Ishikawa (cell line): ENCODE measurements around the gene KREMEN1.

ENCODE experiments used
- CEBPB ChIP-seq: IDR thresholded peaks from 2 replicates; pipeline ENCODE4 v1.6.1; 2012
- CREB1 ChIP-seq: IDR thresholded peaks from 2 replicates; pipeline ENCODE4 v1.6.1; 2012; ENCODE audit warnings: low read depth
- EGR1 ChIP-seq: IDR thresholded peaks from 2 replicates; pipeline ENCODE4 v1.6.1; 2012
- EP300 ChIP-seq: IDR thresholded peaks from 2 replicates; pipeline ENCODE4 v1.6.1; 2012; ENCODE audit warnings: borderline replicate concordance
- FOXM1 ChIP-seq: IDR thresholded peaks from 2 replicates; pipeline ENCODE4 v1.6.1; 2012; ENCODE audit warnings: low read depth, borderline replicate concordance
- MAX ChIP-seq: IDR thresholded peaks from 2 replicates; pipeline ENCODE4 v1.6.1; 2012
- NFIC ChIP-seq: IDR thresholded peaks from 2 replicates; pipeline ENCODE4 v1.6.1; 2012
- RAD21 ChIP-seq: IDR thresholded peaks from 2 replicates; pipeline ENCODE4 v1.6.1; 2012; ENCODE audit warnings: low read depth
- TAF1 ChIP-seq: IDR thresholded peaks from 2 replicates; pipeline ENCODE4 v1.6.1; 2012; ENCODE audit warnings: low read depth, mild to moderate bottlenecking
- TCF12 ChIP-seq: IDR thresholded peaks from 2 replicates; pipeline ENCODE4 v1.6.1; 2012; ENCODE audit warnings: low read depth
- TEAD4 ChIP-seq: IDR thresholded peaks from 2 replicates; pipeline ENCODE4 v1.6.1; 2012
- YY1 ChIP-seq: IDR thresholded peaks from 2 replicates; pipeline ENCODE4 v1.6.1; 2012; ENCODE audit warnings: low read depth
- ZBTB7A ChIP-seq: IDR thresholded peaks from 2 replicates; pipeline ENCODE4 v1.6.1; 2012; ENCODE audit warnings: low read depth
- TF ChIP-seq, protein P1 (sequence below): IDR thresholded peaks from 2 replicates; pipeline ENCODE4 v1.6.1; 2012; ENCODE audit warnings: low read depth, mild to moderate bottlenecking
- TF ChIP-seq, protein P2 (sequence below): IDR thresholded peaks from 2 replicates; pipeline ENCODE4 v1.6.1; 2012

KREMEN1 gene

GRCh38 chr22:29109822-29110221 lies 37.0 kb downstream of the KREMEN1 start:
- TF ChIP-seq NFIC (no peak), TEAD4 (no peak), MAX (no peak), RAD21 (no peak), CREB1 (no peak), YY1 (no peak), FOXM1 (no peak), CEBPB (no peak), EGR1 (no peak), TCF12 (no peak), TAF1 (no peak), ZBTB7A (no peak), EP300 (no peak)
- TF ChIP-seq, protein P1, sequence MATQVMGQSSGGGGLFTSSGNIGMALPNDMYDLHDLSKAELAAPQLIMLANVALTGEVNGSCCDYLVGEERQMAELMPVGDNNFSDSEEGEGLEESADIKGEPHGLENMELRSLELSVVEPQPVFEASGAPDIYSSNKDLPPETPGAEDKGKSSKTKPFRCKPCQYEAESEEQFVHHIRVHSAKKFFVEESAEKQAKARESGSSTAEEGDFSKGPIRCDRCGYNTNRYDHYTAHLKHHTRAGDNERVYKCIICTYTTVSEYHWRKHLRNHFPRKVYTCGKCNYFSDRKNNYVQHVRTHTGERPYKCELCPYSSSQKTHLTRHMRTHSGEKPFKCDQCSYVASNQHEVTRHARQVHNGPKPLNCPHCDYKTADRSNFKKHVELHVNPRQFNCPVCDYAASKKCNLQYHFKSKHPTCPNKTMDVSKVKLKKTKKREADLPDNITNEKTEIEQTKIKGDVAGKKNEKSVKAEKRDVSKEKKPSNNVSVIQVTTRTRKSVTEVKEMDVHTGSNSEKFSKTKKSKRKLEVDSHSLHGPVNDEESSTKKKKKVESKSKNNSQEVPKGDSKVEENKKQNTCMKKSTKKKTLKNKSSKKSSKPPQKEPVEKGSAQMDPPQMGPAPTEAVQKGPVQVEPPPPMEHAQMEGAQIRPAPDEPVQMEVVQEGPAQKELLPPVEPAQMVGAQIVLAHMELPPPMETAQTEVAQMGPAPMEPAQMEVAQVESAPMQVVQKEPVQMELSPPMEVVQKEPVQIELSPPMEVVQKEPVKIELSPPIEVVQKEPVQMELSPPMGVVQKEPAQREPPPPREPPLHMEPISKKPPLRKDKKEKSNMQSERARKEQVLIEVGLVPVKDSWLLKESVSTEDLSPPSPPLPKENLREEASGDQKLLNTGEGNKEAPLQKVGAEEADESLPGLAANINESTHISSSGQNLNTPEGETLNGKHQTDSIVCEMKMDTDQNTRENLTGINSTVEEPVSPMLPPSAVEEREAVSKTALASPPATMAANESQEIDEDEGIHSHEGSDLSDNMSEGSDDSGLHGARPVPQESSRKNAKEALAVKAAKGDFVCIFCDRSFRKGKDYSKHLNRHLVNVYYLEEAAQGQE, result no peak
- TF ChIP-seq, protein P2, sequence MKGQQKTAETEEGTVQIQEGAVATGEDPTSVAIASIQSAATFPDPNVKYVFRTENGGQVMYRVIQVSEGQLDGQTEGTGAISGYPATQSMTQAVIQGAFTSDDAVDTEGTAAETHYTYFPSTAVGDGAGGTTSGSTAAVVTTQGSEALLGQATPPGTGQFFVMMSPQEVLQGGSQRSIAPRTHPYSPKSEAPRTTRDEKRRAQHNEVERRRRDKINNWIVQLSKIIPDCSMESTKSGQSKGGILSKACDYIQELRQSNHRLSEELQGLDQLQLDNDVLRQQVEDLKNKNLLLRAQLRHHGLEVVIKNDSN, result no peak

- no peak for TF ChIP-seq TAF1
- TF ChIP-seq CREB1, result no peak
- TF ChIP-seq, protein P1, result no peak
- TF ChIP-seq FOXM1, result no peak
- no peak for TF ChIP-seq TEAD4
- no peak for TF ChIP-seq NFIC
- TF ChIP-seq MAX, result no peak
- no peak for TF ChIP-seq EP300
- TF ChIP-seq RAD21, result no peak
- no peak for TF ChIP-seq CEBPB
- TF ChIP-seq EGR1, result no peak
- TF ChIP-seq TCF12, result no peak
- TF ChIP-seq YY1, result no peak
- TF ChIP-seq, protein P2, result no peak
- no peak for TF ChIP-seq ZBTB7A
Observed at GRCh38 chr22:29110946-29111345, 38.1 kb downstream of the KREMEN1 start.

DNA sequence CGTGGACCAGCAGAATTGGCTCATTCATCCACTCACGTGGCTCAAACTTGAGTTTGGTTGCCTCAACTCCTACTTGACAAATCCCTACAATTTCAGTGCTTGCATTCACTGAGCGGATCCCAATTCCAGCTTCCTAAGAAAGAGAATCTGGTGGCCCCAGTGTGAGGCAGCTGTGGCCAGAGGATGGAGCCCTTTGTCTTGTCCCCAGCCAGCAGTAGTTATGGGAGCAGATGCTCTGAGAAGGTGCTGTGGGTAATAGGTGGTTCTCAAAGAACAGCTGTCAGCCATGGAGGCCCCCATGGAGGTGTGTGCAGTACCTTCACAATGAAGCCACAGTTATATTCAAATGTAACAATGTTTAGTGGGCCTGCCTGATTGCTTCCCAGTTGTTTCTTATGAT lies 39.3 kb downstream of the KREMEN1 start:
- TF ChIP-seq ZBTB7A, result no peak
- no peak for TF ChIP-seq EGR1
- TF ChIP-seq RAD21, result no peak
- TF ChIP-seq, protein P1, result no peak
- TF ChIP-seq FOXM1, result no peak
- no peak for TF ChIP-seq TEAD4
- no peak for TF ChIP-seq MAX

DNA sequence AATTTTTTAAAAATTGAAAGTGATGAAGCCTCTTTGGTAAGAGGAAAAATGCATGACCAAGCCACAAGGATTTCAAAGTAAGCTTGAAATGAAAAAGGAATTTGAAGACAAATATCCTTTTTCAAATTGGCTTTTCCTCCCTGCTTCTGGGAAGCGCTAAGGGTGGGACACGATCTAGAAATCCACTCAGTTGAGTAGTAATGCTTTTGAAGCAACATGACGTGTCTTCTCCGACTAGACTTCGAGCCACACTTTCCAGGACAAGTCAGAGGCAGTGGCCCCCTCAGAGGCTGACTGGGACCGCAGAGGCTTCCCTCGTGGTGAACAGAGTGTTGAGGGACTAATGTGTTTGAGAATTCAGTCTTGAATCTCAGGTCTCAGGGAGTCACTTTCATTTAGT lies 39.8 kb downstream of the KREMEN1 start:
- no peak for TF ChIP-seq FOXM1
- TF ChIP-seq RAD21, result no peak
- no peak for TF ChIP-seq YY1
- TF ChIP-seq CEBPB, result no peak
- TF ChIP-seq, protein P2, result no peak
- no peak for TF ChIP-seq CREB1
